Hepatocyte (in vitro differentiated cells): ENCODE measurements around the gene HEY2. TPM values are rescaled to one million over a fixed set of nuclear protein-coding genes. Genes with fewer than 3 reads are reported as not detected.

Experiments
- DNase-seq: peaks from one replicate; pipeline ENCODE4 v3.0.0-alpha.2; 2016; ENCODE audit warnings: low spot score
- H2AFZ ChIP-seq: fragments of 200-600 bp; sonication (generic); 2 replicates; pipeline ENCODE4 v1.6.0; 2016; ENCODE audit warnings: antibody characterized with exemption, mild to moderate bottlenecking
- H3K27ac ChIP-seq: fragments of 200-600 bp; sonication (generic); 2 replicates; pipeline ENCODE4 v1.5.1; 2016; ENCODE audit warnings: mild to moderate bottlenecking
- H3K27me3 ChIP-seq: fragments of 200-600 bp; sonication (generic); 2 replicates; pipeline ENCODE4 v1.6.1; 2016
- H3K36me3 ChIP-seq: fragments of 200-600 bp; sonication (generic); replicated peaks from 2 replicates; pipeline ENCODE4 v1.5.1; 2016; ENCODE audit warnings: low read depth; ENCODE audit not compliant: insufficient read depth
- H3K4me1 ChIP-seq: fragments of 200-600 bp; sonication (generic); 2 replicates; pipeline ENCODE4 v1.5.1; 2016; ENCODE audit warnings: mild to moderate bottlenecking, moderate library complexity; ENCODE audit not compliant: insufficient read depth
- H3K4me2 ChIP-seq: fragments of 200-600 bp; sonication (generic); 2 replicates; pipeline ENCODE4 v1.6.0; 2016
- H3K4me3 ChIP-seq: fragments of 200-600 bp; sonication (generic); 2 replicates; pipeline ENCODE4 v1.5.1; 2016; ENCODE audit warnings: mild to moderate bottlenecking
- H3K79me2 ChIP-seq: fragments of 200-600 bp; sonication (generic); 2 replicates; pipeline ENCODE4 v1.6.0; 2017; ENCODE audit warnings: mild to moderate bottlenecking
- H3K9me2 ChIP-seq: fragments of 200-600 bp; sonication (generic); replicated peaks from 2 replicates; pipeline ENCODE4 v1.6.0; 2017; ENCODE audit warnings: mild to moderate bottlenecking; ENCODE audit not compliant: insufficient read depth
- H3K9me3 ChIP-seq: fragments of 200-600 bp; sonication (generic); 2 replicates; pipeline ENCODE4 v1.5.1; 2016; ENCODE audit warnings: low read depth, mild to moderate bottlenecking
- H4K20me1 ChIP-seq: fragments of 200-600 bp; sonication (generic); 2 replicates; pipeline ENCODE4 v1.6.0; 2016; ENCODE audit warnings: mild to moderate bottlenecking; ENCODE audit not compliant: insufficient read depth, poor library complexity, severe bottlenecking
- EZH2 ChIP-seq: fragments of 200-600 bp; sonication (generic); IDR thresholded peaks from 2 replicates; pipeline ENCODE4 v1.6.1; 2016; ENCODE audit warnings: antibody characterized with exemption, mild to moderate bottlenecking, borderline replicate concordance
- EZH2phosphoT487 ChIP-seq: fragments of 200-600 bp; sonication (generic); IDR thresholded peaks from one replicate; pipeline ENCODE4 v1.6.1; 2018; ENCODE audit warnings: antibody characterized with exemption, mild to moderate bottlenecking, low read depth, moderate library complexity; ENCODE audit not compliant: unreplicated experiment, severe bottlenecking
- WGBS: methylation state at CpG from one replicate; pipeline ENCODE4 v1.1.6; 2016; ENCODE audit warnings: low lambda C conversion rate; ENCODE audit errors: missing lambda C conversion rate; 5-methylcytosine and 5-hydroxymethylcytosine counted together
- polyA plus RNA-seq: library from polyadenylated mRNA; unstranded; fragments of >200 nt; fragmentation: Nextera tagmentation; extraction: Ambion mirVana; gene quantifications from 2 replicates; pipeline ENCODE4 v1.2.1, GENCODE V29; 2016
- total RNA-seq: library from RNA; depleted of rRNA; stranded (reverse); fragments of >200 nt; gene quantifications from 2 replicates; pipeline ENCODE4 v1.2.3, GENCODE V29; 2014
- TF ChIP-seq, protein P1 (sequence below): fragments of 200-600 bp; sonication (generic); IDR thresholded peaks from 2 replicates; pipeline ENCODE4 v1.5.1; 2016; ENCODE audit warnings: antibody characterized with exemption, mild to moderate bottlenecking; ENCODE audit not compliant: poor library complexity

The HEY2 gene
- total and polyA plus RNA-seq, 2 experiments from 2014 or later = 0.27 to 0.47 TPM

DNA sequence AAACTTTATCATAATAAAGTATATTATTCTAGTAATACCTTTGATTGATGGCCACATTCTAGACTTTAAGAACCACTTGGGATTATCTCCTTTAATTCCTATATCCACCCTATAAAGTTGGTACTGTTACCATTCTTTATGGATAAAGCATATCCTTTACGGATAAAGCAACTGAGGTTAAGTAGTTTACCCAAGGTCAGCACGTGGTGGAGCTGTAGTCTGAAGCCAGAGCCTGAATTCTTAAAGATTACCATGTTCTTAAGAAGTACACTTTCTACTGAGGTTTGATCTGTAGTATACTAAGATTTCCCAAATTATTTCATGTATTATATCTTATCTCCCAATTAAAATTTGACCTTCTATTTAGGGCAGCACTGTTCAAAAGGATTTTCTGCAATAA, 38.4 kb downstream of the HEY2 start:
- WGBS = 28% methylated on average over 2 of the region's 2 CpGs
- no peaks in the 10 kb centered on the region for H4K20me1 ChIP-seq
- H3K79me2 ChIP-seq = peaks cover 20% of the 10 kb centered on the region
- peak; percentile 32 for DNase-seq
- H3K36me3 ChIP-seq = no peaks in the 10 kb centered on the region
- no peaks in the 10 kb centered on the region for H3K27me3 ChIP-seq
- H2AFZ ChIP-seq = no peak overlapping the region
- no peaks in the 10 kb centered on the region for H3K9me3 ChIP-seq
- no peak overlapping the region for H3K4me2 ChIP-seq
- no peak overlapping the region for H3K27ac ChIP-seq
- H3K4me1 ChIP-seq = peaks cover 19% of the 10 kb centered on the region
- no peak overlapping the region for H3K4me3 ChIP-seq
- TF ChIP-seq EZH2phosphoT487 (no peak), EZH2 (no peak)
- TF ChIP-seq, protein P1, sequence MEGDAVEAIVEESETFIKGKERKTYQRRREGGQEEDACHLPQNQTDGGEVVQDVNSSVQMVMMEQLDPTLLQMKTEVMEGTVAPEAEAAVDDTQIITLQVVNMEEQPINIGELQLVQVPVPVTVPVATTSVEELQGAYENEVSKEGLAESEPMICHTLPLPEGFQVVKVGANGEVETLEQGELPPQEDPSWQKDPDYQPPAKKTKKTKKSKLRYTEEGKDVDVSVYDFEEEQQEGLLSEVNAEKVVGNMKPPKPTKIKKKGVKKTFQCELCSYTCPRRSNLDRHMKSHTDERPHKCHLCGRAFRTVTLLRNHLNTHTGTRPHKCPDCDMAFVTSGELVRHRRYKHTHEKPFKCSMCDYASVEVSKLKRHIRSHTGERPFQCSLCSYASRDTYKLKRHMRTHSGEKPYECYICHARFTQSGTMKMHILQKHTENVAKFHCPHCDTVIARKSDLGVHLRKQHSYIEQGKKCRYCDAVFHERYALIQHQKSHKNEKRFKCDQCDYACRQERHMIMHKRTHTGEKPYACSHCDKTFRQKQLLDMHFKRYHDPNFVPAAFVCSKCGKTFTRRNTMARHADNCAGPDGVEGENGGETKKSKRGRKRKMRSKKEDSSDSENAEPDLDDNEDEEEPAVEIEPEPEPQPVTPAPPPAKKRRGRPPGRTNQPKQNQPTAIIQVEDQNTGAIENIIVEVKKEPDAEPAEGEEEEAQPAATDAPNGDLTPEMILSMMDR = peak; percentile 39
- H3K9me2 ChIP-seq = no peaks in the 10 kb centered on the region

GRCh38 chr6:125789167-125789566, 39.7 kb downstream of the HEY2 start:
- Histone ChIP-seq H3K36me3 (no peaks in the 10 kb centered on the region), H3K27me3 (no peaks in the 10 kb centered on the region), H3K4me2 (peak overlapping the region; percentile 94), H4K20me1 (no peaks in the 10 kb centered on the region), H3K4me3 (no peak overlapping the region), H3K9me2 (no peaks in the 10 kb centered on the region), H3K9me3 (no peaks in the 10 kb centered on the region), H3K4me1 (peaks cover 19% of the 10 kb centered on the region), H3K27ac (peak overlapping the region; percentile 99), H2AFZ (peak overlapping the region; percentile 95), H3K79me2 (peaks cover 23% of the 10 kb centered on the region)
- no peak for DNase-seq
- TF ChIP-seq, protein P1 = no peak
- TF ChIP-seq EZH2phosphoT487 = no peak
- TF ChIP-seq EZH2 = no peak
- whole genome bisulfite sequencing = 88% methylated on average over 1 of the region's 1 CpG

DNA sequence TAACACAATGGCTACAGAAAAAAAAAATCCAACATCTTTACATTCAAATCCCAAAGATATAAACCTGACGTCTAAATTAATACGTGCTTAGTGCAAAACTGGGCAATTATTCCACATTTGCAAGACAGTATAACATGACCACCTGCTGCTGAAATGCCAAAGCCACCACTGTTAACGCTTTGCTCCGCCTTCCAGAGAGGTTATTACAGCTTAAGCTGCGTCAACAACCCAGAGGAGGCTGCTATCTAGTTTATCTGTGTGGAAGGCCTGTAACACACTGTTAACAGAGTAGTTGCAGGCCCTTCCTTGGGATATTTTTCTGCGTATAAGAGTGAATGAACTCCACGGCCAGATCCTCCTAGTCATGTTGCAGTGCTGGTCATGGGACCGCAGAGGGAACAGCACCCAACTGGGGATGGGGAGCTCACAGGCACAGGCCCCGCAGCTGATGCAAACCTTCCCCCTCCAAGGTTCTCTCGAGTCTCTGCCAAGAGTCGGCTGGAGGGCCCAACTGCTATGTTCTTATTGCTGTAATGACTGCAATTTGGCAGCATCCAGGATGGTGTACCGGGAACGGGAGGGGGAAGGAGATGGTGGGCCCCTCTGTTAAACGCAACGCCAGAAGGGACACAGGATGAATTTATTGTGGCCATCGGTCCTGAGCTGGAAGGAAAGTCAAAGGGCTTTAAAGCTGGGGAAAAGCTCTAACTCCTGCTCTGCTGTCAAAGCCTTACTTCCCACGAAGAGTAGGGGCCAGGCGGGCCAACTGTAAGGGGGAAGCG, 40.3 kb downstream of the HEY2 start:
- peak overlapping the region; percentile 94 for H3K4me2 ChIP-seq
- no peaks in the 10 kb centered on the region for H4K20me1 ChIP-seq
- no peaks in the 10 kb centered on the region for H3K36me3 ChIP-seq
- no peaks in the 10 kb centered on the region for H3K9me2 ChIP-seq
- peaks cover 29% of the 10 kb centered on the region for H3K79me2 ChIP-seq
- WGBS = 18% methylated on average over 18 of the region's 19 CpGs
- H2AFZ ChIP-seq = peak overlapping the region; percentile 95
- peaks cover 19% of the 10 kb centered on the region for H3K4me1 ChIP-seq
- no peaks in the 10 kb centered on the region for H3K9me3 ChIP-seq
- no peak for TF ChIP-seq EZH2phosphoT487
- TF ChIP-seq, protein P1 = no peak
- TF ChIP-seq EZH2 = no peak
- H3K4me3 ChIP-seq = peak overlapping the region; percentile 87
- H3K27me3 ChIP-seq = no peaks in the 10 kb centered on the region
- peak overlapping the region; percentile 99 for H3K27ac ChIP-seq
- DNase-seq = peak; percentile 73
